HepG2 (cell line): ENCODE measurements around the gene CARD8. TPM values are rescaled to one million over a fixed set of nuclear protein-coding genes. Genes with fewer than 3 reads are reported as not detected.

ENCODE experiments used
- ATF1 ChIP-seq: IDR thresholded peaks from 2 replicates; pipeline ENCODE4 v1.6.1; 2016; ENCODE audit warnings: mild to moderate bottlenecking, control low read depth
- DNMT1 ChIP-seq: sonication (generic); formaldehyde crosslinking; IDR thresholded peaks from 2 replicates; pipeline ENCODE4 v1.5.1; 2020; ENCODE audit warnings: mild to moderate bottlenecking, missing genetic modification reagents
- EHMT2 ChIP-seq: fragments of 200-600 bp; sonication (generic); IDR thresholded peaks from 2 replicates; pipeline ENCODE4 v1.7.0; 2017; ENCODE audit warnings: antibody characterized with exemption, low read depth, low read length, borderline replicate concordance
- FOXC1 ChIP-seq: sonication (generic); formaldehyde crosslinking; IDR thresholded peaks from 2 replicates; pipeline ENCODE4 v1.8.0; 2022; ENCODE audit warnings: mild to moderate bottlenecking, missing genetic modification reagents, borderline replicate concordance
- GZF1 ChIP-seq: sonication (generic); formaldehyde crosslinking; IDR thresholded peaks from 2 replicates; pipeline ENCODE4 v1.5.1; 2020; ENCODE audit warnings: mild to moderate bottlenecking, missing genetic modification reagents
- HDAC6 ChIP-seq: fragments of 200-600 bp; sonication (generic); IDR thresholded peaks from 2 replicates; pipeline ENCODE4 v1.7.0; 2017; ENCODE audit warnings: mild to moderate bottlenecking, antibody characterized with exemption, low read length, low read depth
- HOXA9 ChIP-seq: sonication (generic); formaldehyde crosslinking; IDR thresholded peaks from 2 replicates; pipeline ENCODE4 v1.8.1; 2022; ENCODE audit warnings: missing genetic modification reagents, mild to moderate bottlenecking, moderate library complexity, borderline replicate concordance
- PAX8 ChIP-seq: sonication (generic); formaldehyde crosslinking; IDR thresholded peaks from 2 replicates; pipeline ENCODE4 v1.8.0; 2022; ENCODE audit warnings: mild to moderate bottlenecking, missing genetic modification reagents, borderline replicate concordance
- SATB2 ChIP-seq: sonication (generic); formaldehyde crosslinking; IDR thresholded peaks from 2 replicates; pipeline ENCODE4 v1.5.0; 2020; ENCODE audit warnings: missing genetic modification reagents
- SMYD3 ChIP-seq: sonication (generic); formaldehyde crosslinking; IDR thresholded peaks from 2 replicates; pipeline ENCODE4 v1.8.1; 2023; ENCODE audit warnings: mild to moderate bottlenecking, missing genetic modification reagents
- STAT5B ChIP-seq: sonication (generic); formaldehyde crosslinking; IDR thresholded peaks from 2 replicates; pipeline ENCODE4 v1.4.0; 2020; ENCODE audit warnings: missing genetic modification reagents
- ZBTB21 ChIP-seq: sonication (generic); formaldehyde crosslinking; IDR thresholded peaks from 2 replicates; pipeline ENCODE4 v1.4.0; 2020; ENCODE audit warnings: missing genetic modification reagents
- ZBTB38 ChIP-seq: sonication (generic); formaldehyde crosslinking; IDR thresholded peaks from 2 replicates; pipeline ENCODE4 v1.5.1; 2020; ENCODE audit warnings: mild to moderate bottlenecking, missing genetic modification reagents
- ZNF337 ChIP-seq: sonication (generic); formaldehyde crosslinking; IDR thresholded peaks from 2 replicates; pipeline ENCODE4 v1.5.1; 2020; ENCODE audit warnings: missing genetic modification reagents, low read depth, mild to moderate bottlenecking, borderline replicate concordance
- ZNF564 ChIP-seq: sonication (generic); formaldehyde crosslinking; IDR thresholded peaks from 2 replicates; pipeline ENCODE4 v1.8.1; 2023; ENCODE audit warnings: mild to moderate bottlenecking, missing genetic modification reagents
- polyA plus RNA-seq, 8 experiments: library from polyadenylated mRNA; depleted of rRNA in 3 of 8; stranded (reverse) in 7 of 8; unstranded in 1 of 8; fragments of >200 nt; fragmentation: Illumina TruSeq in 4 of 8; extraction: Trizol in 4 of 8; gene quantifications; 2 replicates each; pipeline versions ENCODE4 v1.2.1 to v1.2.3, GENCODE V29; 2011 to 2016; ENCODE audit warnings: low read depth in 4 of 8, missing spikeins in 1 of 8, mixed read lengths in 1 of 8; ENCODE audit not compliant: insufficient read depth in 1 of 8
- total RNA-seq, 5 experiments: library from RNA; depleted of rRNA; stranded (reverse); fragments of >200 nt; fragmentation: Illumina TruSeq; extraction: Trizol; gene quantifications; 2 replicates each; pipeline ENCODE4 v1.2.3, GENCODE V29; 2016; ENCODE audit warnings: low read depth in 1 of 5
- TF ChIP-seq, protein P1 (sequence below): sonication (generic); formaldehyde crosslinking; IDR thresholded peaks from 2 replicates; pipeline ENCODE4 v1.8.0; 2022; ENCODE audit warnings: mild to moderate bottlenecking, missing genetic modification reagents, borderline replicate concordance
- TF ChIP-seq, protein P2 (sequence below): sonication (generic); formaldehyde crosslinking; IDR thresholded peaks from 2 replicates; pipeline ENCODE4 v1.8.0; 2023; ENCODE audit warnings: mild to moderate bottlenecking, missing genetic modification reagents
- TF ChIP-seq, protein P3 (sequence below): sonication (generic); formaldehyde crosslinking; IDR thresholded peaks from 2 replicates; pipeline ENCODE4 v1.4.0; 2020; ENCODE audit warnings: mild to moderate bottlenecking, missing genetic modification reagents
- TF ChIP-seq, protein P4 (sequence below): sonication (generic); formaldehyde crosslinking; IDR thresholded peaks from 2 replicates; pipeline ENCODE4 v1.5.0; 2020; ENCODE audit warnings: missing genetic modification reagents
- TF ChIP-seq, protein P5 (sequence below): sonication (generic); formaldehyde crosslinking; IDR thresholded peaks from 2 replicates; pipeline ENCODE4 v1.8.1; 2023; ENCODE audit warnings: mild to moderate bottlenecking, missing genetic modification reagents
- TF ChIP-seq, protein P6 (sequence below): sonication (generic); formaldehyde crosslinking; IDR thresholded peaks from 2 replicates; pipeline ENCODE4 v1.5.1; 2020; ENCODE audit warnings: missing genetic modification reagents, mild to moderate bottlenecking, borderline replicate concordance

CARD8 gene
- total and polyA plus RNA-seq, 2 of the 13 experiments (the other 11 are each of a cell fraction or from before 2014, with no cell fraction given), result 15.0 to 19.2 TPM

DNA sequence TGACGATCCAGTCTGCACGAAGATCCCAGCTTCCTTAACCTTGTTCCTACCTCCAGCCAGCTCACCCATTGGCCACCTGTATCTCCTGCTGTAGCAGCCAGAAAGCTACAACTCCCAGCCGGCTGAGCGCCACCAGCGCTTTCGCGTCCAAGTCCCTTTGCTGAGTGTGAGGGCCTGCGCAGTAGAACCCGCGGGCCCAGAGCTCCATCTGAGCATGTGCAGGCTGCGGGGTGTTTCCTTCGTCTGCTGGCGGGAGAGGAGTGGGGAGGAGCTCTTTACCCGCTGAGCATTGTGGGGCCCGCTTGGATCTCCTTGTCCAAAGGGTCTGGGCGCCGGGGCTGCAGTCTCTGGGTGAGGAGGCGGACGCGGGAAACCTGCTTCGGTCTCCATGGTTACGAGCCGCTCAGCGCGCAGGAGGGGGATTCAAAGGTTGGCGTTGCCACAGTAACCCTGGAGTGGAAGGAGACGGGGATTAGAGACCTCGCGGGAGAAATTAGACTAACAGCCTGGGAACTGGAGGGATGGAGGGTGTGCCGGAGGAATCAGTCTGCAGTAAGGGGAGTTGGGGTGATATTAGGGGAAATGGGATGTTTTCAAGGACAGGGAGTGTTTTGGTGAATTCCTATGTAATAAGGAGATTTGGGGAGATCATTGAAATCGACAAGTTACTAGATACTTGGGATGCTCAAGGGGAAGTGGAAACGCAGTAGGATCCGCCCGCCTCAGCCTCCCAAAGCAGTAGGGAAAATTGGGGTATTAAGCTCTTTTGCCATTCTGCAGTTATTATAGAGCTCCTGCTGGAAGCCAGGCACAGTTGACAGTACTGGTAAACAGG lies 51.7 kb downstream of the CARD8 start (continued):
- TF ChIP-seq, protein P1, sequence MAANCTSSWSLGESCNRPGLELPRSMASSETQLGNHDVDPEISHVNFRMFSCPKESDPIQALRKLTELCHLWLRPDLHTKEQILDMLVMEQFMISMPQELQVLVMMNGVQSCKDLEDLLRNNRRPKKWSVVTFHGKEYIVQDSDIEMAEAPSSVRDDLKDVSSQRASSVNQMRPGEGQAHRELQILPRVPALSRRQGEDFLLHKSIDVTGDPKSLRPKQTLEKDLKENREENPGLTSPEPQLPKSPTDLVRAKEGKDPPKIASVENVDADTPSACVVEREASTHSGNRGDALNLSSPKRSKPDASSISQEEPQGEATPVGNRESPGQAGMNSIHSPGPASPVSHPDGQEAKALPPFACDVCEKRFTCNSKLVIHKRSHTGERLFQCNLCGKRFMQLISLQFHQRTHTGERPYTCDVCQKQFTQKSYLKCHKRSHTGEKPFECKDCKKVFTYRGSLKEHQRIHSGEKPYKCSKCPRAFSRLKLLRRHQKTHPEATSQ (CRISPR knock-in tag), result no peak
- TF ChIP-seq, protein P2, sequence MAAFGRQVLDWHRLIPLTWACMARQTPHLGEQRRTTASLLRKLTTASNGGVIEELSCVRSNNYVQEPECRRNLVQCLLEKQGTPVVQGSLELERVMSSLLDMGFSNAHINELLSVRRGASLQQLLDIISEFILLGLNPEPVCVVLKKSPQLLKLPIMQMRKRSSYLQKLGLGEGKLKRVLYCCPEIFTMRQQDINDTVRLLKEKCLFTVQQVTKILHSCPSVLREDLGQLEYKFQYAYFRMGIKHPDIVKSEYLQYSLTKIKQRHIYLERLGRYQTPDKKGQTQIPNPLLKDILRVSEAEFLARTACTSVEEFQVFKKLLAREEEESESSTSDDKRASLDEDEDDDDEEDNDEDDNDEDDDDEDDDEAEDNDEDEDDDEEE (CRISPR knock-in tag), result no peak; the same call in 1 of the 2 replicates
- TF ChIP-seq STAT5B (no peak), ZBTB21 (CRISPR knock-in tag) (no peak), DNMT1 (CRISPR knock-in tag) (no peak), ZNF564 (CRISPR knock-in tag) (peak; percentile 62; the same call in 1 of the 2 replicates), ATF1 (no peak), PAX8 (no peak), FOXC1 (CRISPR knock-in tag) (no peak), ZBTB38 (CRISPR knock-in tag) (peak; percentile 51; the same call in 1 of the 2 replicates), GZF1 (CRISPR knock-in tag) (no peak), ZNF337 (CRISPR knock-in tag) (no peak), SATB2 (CRISPR knock-in tag) (no peak), HOXA9 (CRISPR knock-in tag) (no peak), SMYD3 (CRISPR knock-in tag) (0 out of 2 replicates have a peak, but pooled peaks have one; percentile 70), HDAC6 (no peak), EHMT2 (no peak)
- TF ChIP-seq, protein P3, sequence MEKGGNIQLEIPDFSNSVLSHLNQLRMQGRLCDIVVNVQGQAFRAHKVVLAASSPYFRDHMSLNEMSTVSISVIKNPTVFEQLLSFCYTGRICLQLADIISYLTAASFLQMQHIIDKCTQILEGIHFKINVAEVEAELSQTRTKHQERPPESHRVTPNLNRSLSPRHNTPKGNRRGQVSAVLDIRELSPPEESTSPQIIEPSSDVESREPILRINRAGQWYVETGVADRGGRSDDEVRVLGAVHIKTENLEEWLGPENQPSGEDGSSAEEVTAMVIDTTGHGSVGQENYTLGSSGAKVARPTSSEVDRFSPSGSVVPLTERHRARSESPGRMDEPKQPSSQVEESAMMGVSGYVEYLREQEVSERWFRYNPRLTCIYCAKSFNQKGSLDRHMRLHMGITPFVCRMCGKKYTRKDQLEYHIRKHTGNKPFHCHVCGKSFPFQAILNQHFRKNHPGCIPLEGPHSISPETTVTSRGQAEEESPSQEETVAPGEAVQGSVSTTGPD, result no peak
- TF ChIP-seq, protein P4, sequence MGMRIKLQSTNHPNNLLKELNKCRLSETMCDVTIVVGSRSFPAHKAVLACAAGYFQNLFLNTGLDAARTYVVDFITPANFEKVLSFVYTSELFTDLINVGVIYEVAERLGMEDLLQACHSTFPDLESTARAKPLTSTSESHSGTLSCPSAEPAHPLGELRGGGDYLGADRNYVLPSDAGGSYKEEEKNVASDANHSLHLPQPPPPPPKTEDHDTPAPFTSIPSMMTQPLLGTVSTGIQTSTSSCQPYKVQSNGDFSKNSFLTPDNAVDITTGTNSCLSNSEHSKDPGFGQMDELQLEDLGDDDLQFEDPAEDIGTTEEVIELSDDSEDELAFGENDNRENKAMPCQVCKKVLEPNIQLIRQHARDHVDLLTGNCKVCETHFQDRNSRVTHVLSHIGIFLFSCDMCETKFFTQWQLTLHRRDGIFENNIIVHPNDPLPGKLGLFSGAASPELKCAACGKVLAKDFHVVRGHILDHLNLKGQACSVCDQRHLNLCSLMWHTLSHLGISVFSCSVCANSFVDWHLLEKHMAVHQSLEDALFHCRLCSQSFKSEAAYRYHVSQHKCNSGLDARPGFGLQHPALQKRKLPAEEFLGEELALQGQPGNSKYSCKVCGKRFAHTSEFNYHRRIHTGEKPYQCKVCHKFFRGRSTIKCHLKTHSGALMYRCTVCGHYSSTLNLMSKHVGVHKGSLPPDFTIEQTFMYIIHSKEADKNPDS (CRISPR knock-in tag), result no peak
- TF ChIP-seq, protein P5, sequence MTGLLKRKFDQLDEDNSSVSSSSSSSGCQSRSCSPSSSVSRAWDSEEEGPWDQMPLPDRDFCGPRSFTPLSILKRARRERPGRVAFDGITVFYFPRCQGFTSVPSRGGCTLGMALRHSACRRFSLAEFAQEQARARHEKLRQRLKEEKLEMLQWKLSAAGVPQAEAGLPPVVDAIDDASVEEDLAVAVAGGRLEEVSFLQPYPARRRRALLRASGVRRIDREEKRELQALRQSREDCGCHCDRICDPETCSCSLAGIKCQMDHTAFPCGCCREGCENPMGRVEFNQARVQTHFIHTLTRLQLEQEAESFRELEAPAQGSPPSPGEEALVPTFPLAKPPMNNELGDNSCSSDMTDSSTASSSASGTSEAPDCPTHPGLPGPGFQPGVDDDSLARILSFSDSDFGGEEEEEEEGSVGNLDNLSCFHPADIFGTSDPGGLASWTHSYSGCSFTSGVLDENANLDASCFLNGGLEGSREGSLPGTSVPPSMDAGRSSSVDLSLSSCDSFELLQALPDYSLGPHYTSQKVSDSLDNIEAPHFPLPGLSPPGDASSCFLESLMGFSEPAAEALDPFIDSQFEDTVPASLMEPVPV (CRISPR knock-in tag), result peak; percentile 55; the same call in 1 of the 2 replicates
- TF ChIP-seq, protein P6, sequence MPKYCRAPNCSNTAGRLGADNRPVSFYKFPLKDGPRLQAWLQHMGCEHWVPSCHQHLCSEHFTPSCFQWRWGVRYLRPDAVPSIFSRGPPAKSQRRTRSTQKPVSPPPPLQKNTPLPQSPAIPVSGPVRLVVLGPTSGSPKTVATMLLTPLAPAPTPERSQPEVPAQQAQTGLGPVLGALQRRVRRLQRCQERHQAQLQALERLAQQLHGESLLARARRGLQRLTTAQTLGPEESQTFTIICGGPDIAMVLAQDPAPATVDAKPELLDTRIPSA, result no peak
